H1 (cell line): ENCODE data around the gene INTS15. TPM values are rescaled to one million over a fixed set of nuclear protein-coding genes. Genes with fewer than 3 reads are reported as not detected.
A peak's percentile ranks its signal among the peaks of the same experiment; 100 is the strongest.

ENCODE experiments used
- CTCF ChIA-PET: fragments of 300-600 bp; sonication (Branson Sonifier 250); formaldehyde crosslinking; loops from one replicate; lab custom pipeline; 2021; ENCODE audit not compliant: partially characterized antibody; lab: Charles Lee
- POLR2A ChIA-PET: fragments of 300-600 bp; sonication (Branson Sonifier 250); formaldehyde crosslinking; loops from one replicate; lab custom pipeline; 2021; ENCODE audit warnings: inconsistent platforms; ENCODE audit not compliant: partially characterized antibody; lab: Charles Lee
- DNase-seq, 2 experiments: peaks; one replicate each; pipeline versions ENCODE4 v3.0.0 to v3.0.0-alpha.2; 2010 to 2022; ENCODE audit warnings: low spot score in 2 of 2, low read depth in 1 of 2, mixed read lengths in 1 of 2
- FAIRE-seq: peaks from 2 replicates; lab custom pipeline; 2011; peaks lifted over from hg19 to GRCh38; lab: Jason Lieb, UNC
- H2AFZ ChIP-seq: 2 replicates; pipeline ENCODE4 v1.8.1; 2012; ENCODE audit warnings: low read length, inconsistent platforms
- H2AK5ac ChIP-seq: 2 replicates; pipeline ENCODE4 v1.6.1; 2013; ENCODE audit warnings: low read depth, low read length
- H2BK120ac ChIP-seq: replicated peaks from 2 replicates; pipeline ENCODE3; 2013; ENCODE audit warnings: low read depth, low read length, inconsistent platforms
- H2BK12ac ChIP-seq: 2 replicates; pipeline ENCODE4 v1.6.1; 2013; ENCODE audit warnings: low read depth, low read length
- H2BK15ac ChIP-seq: 2 replicates; pipeline ENCODE4 v1.6.1; 2013; ENCODE audit warnings: low read length
- H2BK20ac ChIP-seq: 2 replicates; pipeline ENCODE4 v1.6.1; 2013; ENCODE audit warnings: low read length
- H2BK5ac ChIP-seq: 2 replicates; pipeline ENCODE4 v1.6.1; 2013; ENCODE audit warnings: low read depth, low read length
- H3K14ac ChIP-seq: 2 replicates; pipeline ENCODE4 v1.6.1; 2013; ENCODE audit warnings: inconsistent platforms; ENCODE audit not compliant: insufficient read length
- H3K18ac ChIP-seq: 2 replicates; pipeline ENCODE4 v1.6.1; 2013; ENCODE audit warnings: low read length; ENCODE audit errors: extremely low read depth
- H3K23ac ChIP-seq: 2 replicates; pipeline ENCODE4 v1.6.1; 2013; ENCODE audit warnings: inconsistent platforms; ENCODE audit not compliant: insufficient read length
- H3K23me2 ChIP-seq: 2 replicates; pipeline ENCODE4 v1.6.1; 2013; ENCODE audit warnings: low read depth, low read length
- H3K27ac ChIP-seq: 2 replicates; pipeline ENCODE4 v1.6.1; 2011; ENCODE audit warnings: low read depth, low read length, inconsistent platforms
- H3K27me3 ChIP-seq, 4 experiments: replicated peaks in 1 of 4; 1 replicate in 1 of 4; 2 replicates in 3 of 4; pipeline versions ENCODE4 v1.6.1 to v1.8.1; 2011 to 2013; ENCODE audit warnings: low read length in 3 of 4, mild to moderate bottlenecking in 3 of 4, inconsistent platforms in 2 of 4, mixed read lengths in 2 of 4, moderate library complexity in 1 of 4; ENCODE audit not compliant: control insufficient read depth in 3 of 4, insufficient read depth in 3 of 4; ENCODE audit errors: extremely low read depth in 1 of 4
- H3K36me3 ChIP-seq, 4 experiments: 2 replicates each; pipeline versions ENCODE4 v1.6.1 to v1.8.1; 2011 to 2013; ENCODE audit warnings: mild to moderate bottlenecking in 4 of 4, low read length in 3 of 4, moderate library complexity in 2 of 4, control low read depth in 1 of 4, inconsistent platforms in 1 of 4; ENCODE audit not compliant: insufficient read depth in 4 of 4, control insufficient read depth in 2 of 4
- H3K4ac ChIP-seq: replicated peaks from 2 replicates; pipeline ENCODE3; 2013; ENCODE audit warnings: low read length, low read depth, mixed read lengths, inconsistent platforms; ENCODE audit not compliant: insufficient read length
- H3K4me1 ChIP-seq, 4 experiments: replicated peaks in 1 of 4; 1 replicate in 1 of 4; 2 replicates in 3 of 4; pipeline versions ENCODE4 v1.6.1 to v1.8.1; 2011 to 2013; ENCODE audit warnings: low read length in 3 of 4, inconsistent platforms in 2 of 4, mixed read lengths in 1 of 4; ENCODE audit not compliant: insufficient read depth in 4 of 4, control insufficient read depth in 3 of 4
- H3K4me2 ChIP-seq, 2 experiments: 2 replicates each; pipeline versions ENCODE4 v1.6.1 to v1.8.1; 2011 to 2013; ENCODE audit warnings: low read depth in 2 of 2, low read length in 2 of 2, control low read depth in 1 of 2, inconsistent platforms in 1 of 2, mild to moderate bottlenecking in 1 of 2; ENCODE audit not compliant: insufficient read depth in 1 of 2
- H3K4me3 ChIP-seq, 4 experiments: fragments of 200-600, 300-600 bp in 1 of 4; sonication (generic), shearing (Covaris generic), sonication (Bioruptor Twin) in 1 of 4; 2 replicates each; pipeline versions ENCODE4 v1.5.1 to v1.8.1; 2011 to 2016; ENCODE audit warnings: low read length in 4 of 4, low read depth in 3 of 4, control low read depth in 2 of 4, inconsistent platforms in 2 of 4, mild to moderate bottlenecking in 2 of 4, mixed read lengths in 1 of 4, moderate library complexity in 1 of 4; ENCODE audit not compliant: insufficient read depth in 2 of 4; ENCODE audit errors: extremely low read depth in 1 of 4
- H3K56ac ChIP-seq: replicated peaks from 2 replicates; pipeline ENCODE3; 2013; ENCODE audit warnings: low read depth, mild to moderate bottlenecking, mixed read lengths, low read length, inconsistent platforms; ENCODE audit not compliant: insufficient read length
- H3K79me1 ChIP-seq: 2 replicates; pipeline ENCODE4 v1.6.1; 2013; ENCODE audit warnings: low read depth, low read length, control low read depth
- H3K79me2 ChIP-seq, 2 experiments: 2 replicates each; pipeline versions ENCODE4 v1.6.1 to v1.8.1; 2012 to 2013; ENCODE audit warnings: low read length in 2 of 2, mild to moderate bottlenecking in 2 of 2, inconsistent platforms in 1 of 2; ENCODE audit not compliant: insufficient read depth in 2 of 2, control insufficient read depth in 1 of 2
- H3K9ac ChIP-seq, 4 experiments: replicated peaks in 1 of 4; 1 replicate in 1 of 4; 2 replicates in 3 of 4; pipeline versions ENCODE4 v1.6.1 to v1.8.1; 2011 to 2013; ENCODE audit warnings: low read depth in 3 of 4, low read length in 3 of 4, control low read depth in 2 of 4, mild to moderate bottlenecking in 2 of 4, moderate library complexity in 2 of 4, inconsistent platforms in 1 of 4; ENCODE audit errors: extremely low read depth in 1 of 4
- H3K9me3 ChIP-seq, 2 experiments: 2 replicates each; pipeline versions ENCODE4 v1.6.1 to v1.8.1; 2012 to 2013; ENCODE audit warnings: mild to moderate bottlenecking in 2 of 2, moderate library complexity in 2 of 2, control low read depth in 1 of 2, inconsistent platforms in 1 of 2, low read depth in 1 of 2, low read length in 1 of 2, mixed read lengths in 1 of 2; ENCODE audit not compliant: insufficient read depth in 2 of 2
- H4K20me1 ChIP-seq, 2 experiments: replicated peaks in 1 of 2; 2 replicates each; pipeline versions ENCODE3 to v1.8.1; 2011 to 2013; ENCODE audit warnings: inconsistent platforms in 2 of 2, low read length in 2 of 2, mild to moderate bottlenecking in 1 of 2; ENCODE audit not compliant: insufficient read depth in 2 of 2, control insufficient read depth in 1 of 2
- H4K5ac ChIP-seq: 2 replicates; pipeline ENCODE4 v1.6.1; 2013; ENCODE audit warnings: low read length, low read depth, mixed read lengths, inconsistent platforms; ENCODE audit not compliant: insufficient read length
- H4K8ac ChIP-seq: 2 replicates; pipeline ENCODE4 v1.8.0; 2013; ENCODE audit warnings: mild to moderate bottlenecking, moderate library complexity, low read length, inconsistent platforms; ENCODE audit not compliant: insufficient read depth; ENCODE audit errors: extremely low read depth
- H4K91ac ChIP-seq: replicated peaks from 2 replicates; pipeline ENCODE3; 2013; ENCODE audit warnings: low read length, mixed read lengths, inconsistent platforms; ENCODE audit not compliant: insufficient read length
- ASH2L ChIP-seq: fragments of 200-600, 300-600 bp; sonication (generic); IDR thresholded peaks from one replicate; pipeline ENCODE4 v1.7.1; 2017; ENCODE audit warnings: low read length
- CTCF ChIP-seq, 3 experiments: IDR thresholded peaks; 1 replicate in 2 of 3; 2 replicates in 1 of 3; pipeline versions ENCODE4 v1.5.1 to v1.6.1; 2011; ENCODE audit warnings: low read length in 3 of 3, mild to moderate bottlenecking in 3 of 3, inconsistent platforms in 2 of 3, low read depth in 1 of 3, moderate library complexity in 1 of 3; ENCODE audit not compliant: insufficient read depth in 1 of 3; ENCODE audit errors: control extremely low read depth in 1 of 3
- HDAC2 ChIP-seq, 2 experiments: fragments of 300-600 bp in 1 of 2; sonication (generic) in 1 of 2; IDR thresholded peaks; 2 replicates each; pipeline ENCODE4 v1.6.1; 2011 to 2012; ENCODE audit warnings: low read depth in 2 of 2, low read length in 2 of 2, mild to moderate bottlenecking in 2 of 2, moderate library complexity in 2 of 2, borderline replicate concordance in 1 of 2, inconsistent platforms in 1 of 2
- JUN ChIP-seq: IDR thresholded peaks from 2 replicates; pipeline ENCODE4 v1.6.1; 2011; ENCODE audit warnings: low read depth, mild to moderate bottlenecking, improper control_type of control experiment, low read length
- SAP30 ChIP-seq: fragments of 300-600 bp; sonication (generic); IDR thresholded peaks from 2 replicates; pipeline ENCODE4 v1.7.1; 2012; ENCODE audit warnings: low read length, moderate library complexity, mild to moderate bottlenecking, inconsistent platforms; ENCODE audit not compliant: insufficient read depth, insufficient replicate concordance
- USF2 ChIP-seq: IDR thresholded peaks from 2 replicates; pipeline ENCODE4 v1.6.1; 2011; ENCODE audit warnings: low read length, improper control_type of control experiment
- YY1 ChIP-seq: IDR thresholded peaks from 2 replicates; pipeline ENCODE4 v1.6.1; 2011; ENCODE audit warnings: low read depth, mild to moderate bottlenecking, low read length
- WGBS, 2 experiments: shearing (Covaris generic) in 1 of 2; methylation state at CpG; one replicate each; pipeline versions ENCODE4 v1.1.6 to v1.1.7; 2013 to 2015; ENCODE audit warnings: low lambda C conversion rate in 2 of 2, mixed read lengths in 2 of 2, inconsistent platforms in 1 of 2, low coverage in 1 of 2, missing lambda C conversion rate in 1 of 2; ENCODE audit not compliant: insufficient replicate concordance in 2 of 2, insufficient coverage in 1 of 2, insufficient read length in 1 of 2; ENCODE audit errors: extremely low coverage in 1 of 2, missing lambda C conversion rate in 1 of 2; 5-methylcytosine and 5-hydroxymethylcytosine counted together
- polyA plus RNA-seq, 7 experiments: library from polyadenylated mRNA; depleted of rRNA in 3 of 7; stranded (reverse) in 5 of 7; unstranded in 2 of 7; fragments of >200 nt in 5 of 7; fragments of 200-250 nt in 2 of 7; gene quantifications; 1 replicate in 5 of 7; 2 replicates in 1 of 7; 4 replicates in 1 of 7; pipeline versions ENCODE4 v1.2.1 to v1.2.3, GENCODE V29; 2011 to 2013; ENCODE audit warnings: missing spikeins in 2 of 7, mixed read lengths in 2 of 7
- total RNA-seq: library from RNA; stranded (reverse); fragmentation: NEBNext Ultra II Directional; extraction: Animal tissue kit (Norgen Biotek cat#: 25700); gene quantifications from 2 replicates; pipeline ENCODE4 v1.2.1, GENCODE V29; 2021

The INTS15 gene
- total and polyA plus RNA-seq, 2 of the 8 experiments (the other 6 are each of a cell fraction or from before 2014, with no cell fraction given) = 23.0 to 25.7 TPM

DNA sequence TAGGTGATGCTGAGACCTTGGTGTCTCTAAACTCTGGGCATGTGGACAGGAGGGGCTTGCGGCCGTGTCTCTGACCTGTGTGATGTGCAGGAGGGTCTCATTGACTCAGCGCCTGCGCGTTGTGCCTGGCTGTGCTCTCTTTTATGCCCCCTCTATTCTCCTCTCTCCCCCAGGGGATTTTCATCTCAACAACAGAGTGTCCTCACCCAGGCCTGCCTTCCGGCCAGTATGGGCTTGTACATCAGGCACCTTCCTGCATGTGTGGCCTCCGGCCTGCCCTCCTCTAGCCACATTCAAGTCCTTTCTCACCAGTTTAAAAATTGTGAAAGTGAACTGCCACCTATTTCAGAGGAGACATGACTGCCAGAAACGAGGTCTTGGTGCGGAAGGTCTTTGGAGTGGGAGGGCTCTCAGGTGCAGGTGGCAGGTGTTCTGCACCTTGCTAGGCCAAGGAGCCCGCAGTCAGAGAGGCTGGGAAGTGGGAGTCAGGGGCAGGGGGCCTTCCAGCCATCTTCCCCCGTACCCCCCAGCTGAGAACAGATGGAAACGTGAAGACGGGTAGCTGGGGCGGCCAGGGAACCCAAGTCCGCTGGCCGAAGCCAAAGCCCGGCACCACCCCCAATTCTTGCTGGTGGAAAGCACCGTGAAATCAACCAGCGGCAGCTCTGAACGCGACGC is 531 bp upstream of the INTS15 start:
- no peak for FAIRE-seq
- H3K4me2 ChIP-seq = peak overlapping the region; percentile 74 to 78
- TF ChIP-seq JUN (no peak), ASH2L (no peak), CTCF (IDR thresholded peaks at IDR 0.05; ENCODE audit: control extremely low read depth in 1 of 3, insufficient read depth in 1 of 3, low read depth in 1 of 3, low read length in 3 of 3) (no peak), USF2 (no peak), HDAC2 (IDR thresholded peaks at IDR 0.05; ENCODE audit: borderline replicate concordance in 1 of 2, low read depth in 2 of 2, low read length in 2 of 2) (no peak), SAP30 (no peak), YY1 (no peak)

More for the DNA sequence above, 531 bp upstream of the INTS15 start:
- Histone ChIP-seq H2BK20ac (no peak overlapping the region), H3K9ac (no peak overlapping the region), H2AK5ac (no peak overlapping the region), H2BK5ac (no peak overlapping the region), H3K14ac (no peak overlapping the region), H3K4me3 (peak overlapping the region in 2 of 4 experiments; percentile 32 to 52; a peak in 5 of 8 replicates), H3K23me2 (no peaks in the 10 kb centered on the region; the same call in 1 of the 2 replicates), H4K8ac (peak overlapping the region; percentile 78; the same call in 1 of the 2 replicates), H3K36me3 (peaks cover 4 to 38% (median 14%) of the 10 kb centered on the region in 4 experiments), H3K4ac (no peak overlapping the region), H4K5ac (no peak overlapping the region), H3K4me1 (peaks cover 0 to 3% (median 0%) of the 10 kb centered on the region in 4 experiments; a peak in 1 of 7 replicates), H4K91ac (no peak overlapping the region), H3K18ac (no peak overlapping the region), H3K27ac (no peak overlapping the region), H3K9me3 (no peaks in the 10 kb centered on the region), H2BK120ac (no peak overlapping the region), H3K27me3 (no peaks in the 10 kb centered on the region), H2BK15ac (no peak overlapping the region), H3K23ac (no peak overlapping the region), H2AFZ (0 out of 2 replicates have a peak overlapping the region, but pooled peaks have one; percentile 45), H4K20me1 (peaks cover 0 to 3% of the 10 kb centered on the region in 2 experiments), H3K79me1 (no peaks in the 10 kb centered on the region; the same call in 1 of the 2 replicates), H2BK12ac (no peak overlapping the region), H3K56ac (no peak overlapping the region), H3K79me2 (no peaks in the 10 kb centered on the region)
- 57% methylated on average over 21 of the region's 22 CpGs; no CpG with 5 or more reads in 1 of the 2 experiments for whole genome bisulfite sequencing, 2 experiments
- POLR2A ChIA-PET = interaction anchor here (0.7 to 4.5 kb wide), 8 partner anchors 8 to 89 kb away, joined by 3 to 25 read pairs (median 3); partner anchors contain the start of genes ZDHHC4 and ZNF853
- CTCF ChIA-PET = interaction anchor here (0.6 to 4.3 kb wide), 9 partner anchors 11 to 77 kb away, joined by 3 to 16 read pairs (median 6); no protein-coding TSS in a partner anchor
- no peak for DNase-seq
